22Rv1 (cell line): Measurements from ENCODE around the gene MTSS2.

Source experiments
- H3K27ac ChIP-seq: fragments of 450-650 bp; 2 replicates; pipeline ENCODE4 v1.5.1; 2017
- ZFX ChIP-seq: fragments of 450-650 bp; IDR thresholded peaks from 2 replicates; pipeline ENCODE4 v1.6.1; 2017; ENCODE audit warnings: antibody characterized with exemption, borderline replicate concordance
- TF ChIP-seq, protein P1 (sequence below): fragments of 450-650 bp; IDR thresholded peaks from 2 replicates; pipeline ENCODE4 v1.5.1; 2017; ENCODE audit warnings: mild to moderate bottlenecking

MTSS2 gene

DNA sequence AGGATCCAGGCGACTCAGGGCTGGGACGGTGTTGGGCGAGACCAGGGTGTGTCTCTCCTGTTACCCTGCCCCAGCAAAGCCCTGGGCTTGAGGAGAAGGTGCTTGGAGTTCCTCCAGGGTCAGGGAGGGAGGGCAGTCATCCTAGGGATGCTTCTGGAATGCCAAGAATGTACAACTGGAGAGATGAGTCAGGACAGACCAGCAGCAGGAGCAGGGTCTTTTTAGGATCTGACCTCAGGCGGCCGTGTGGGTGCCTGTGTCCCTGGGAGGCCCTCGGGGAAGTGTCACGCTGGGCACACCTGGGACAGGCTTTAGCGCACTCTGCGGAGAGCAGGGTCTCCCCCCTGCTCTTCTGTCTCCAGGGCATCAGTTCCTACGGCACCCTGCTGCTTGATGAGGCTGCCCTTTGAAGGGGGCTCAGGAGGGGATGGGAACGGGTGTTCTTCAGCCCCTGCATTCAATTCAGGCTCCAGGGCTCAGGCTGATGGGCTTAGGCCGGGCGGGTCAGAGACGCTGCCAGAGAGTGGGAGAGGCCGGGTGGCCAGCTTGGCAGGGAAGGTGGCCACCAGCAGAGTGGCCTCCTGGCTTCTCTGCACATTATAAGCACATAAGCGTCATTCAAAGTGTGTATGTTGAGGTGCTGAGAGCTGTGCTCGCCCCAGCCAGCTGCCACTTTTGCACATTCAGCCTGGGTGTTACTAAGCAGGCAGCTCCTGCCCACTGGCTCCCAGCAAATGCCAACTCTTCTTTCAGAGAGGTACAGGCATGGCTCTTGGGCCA is 8.4 kb upstream of the MTSS2 start:
- H3K27ac ChIP-seq, result no peak overlapping the region
- TF ChIP-seq, protein P1, sequence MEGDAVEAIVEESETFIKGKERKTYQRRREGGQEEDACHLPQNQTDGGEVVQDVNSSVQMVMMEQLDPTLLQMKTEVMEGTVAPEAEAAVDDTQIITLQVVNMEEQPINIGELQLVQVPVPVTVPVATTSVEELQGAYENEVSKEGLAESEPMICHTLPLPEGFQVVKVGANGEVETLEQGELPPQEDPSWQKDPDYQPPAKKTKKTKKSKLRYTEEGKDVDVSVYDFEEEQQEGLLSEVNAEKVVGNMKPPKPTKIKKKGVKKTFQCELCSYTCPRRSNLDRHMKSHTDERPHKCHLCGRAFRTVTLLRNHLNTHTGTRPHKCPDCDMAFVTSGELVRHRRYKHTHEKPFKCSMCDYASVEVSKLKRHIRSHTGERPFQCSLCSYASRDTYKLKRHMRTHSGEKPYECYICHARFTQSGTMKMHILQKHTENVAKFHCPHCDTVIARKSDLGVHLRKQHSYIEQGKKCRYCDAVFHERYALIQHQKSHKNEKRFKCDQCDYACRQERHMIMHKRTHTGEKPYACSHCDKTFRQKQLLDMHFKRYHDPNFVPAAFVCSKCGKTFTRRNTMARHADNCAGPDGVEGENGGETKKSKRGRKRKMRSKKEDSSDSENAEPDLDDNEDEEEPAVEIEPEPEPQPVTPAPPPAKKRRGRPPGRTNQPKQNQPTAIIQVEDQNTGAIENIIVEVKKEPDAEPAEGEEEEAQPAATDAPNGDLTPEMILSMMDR, result no peak
- no peak for TF ChIP-seq ZFX

- no peak overlapping the region for H3K27ac ChIP-seq
Observed at GRCh38 chr16:70692873-70693671, 7.2 kb upstream of the MTSS2 start.

GRCh38 chr16:70692130-70692872 is 6.4 kb upstream of the MTSS2 start:
- TF ChIP-seq, protein P1, result no peak
- TF ChIP-seq ZFX, result no peak
- no peak overlapping the region for H3K27ac ChIP-seq

More at GRCh38 chr16:70692873-70693671, 7.2 kb upstream of the MTSS2 start:
- no peak for TF ChIP-seq ZFX
- TF ChIP-seq, protein P1, result no peak

DNA sequence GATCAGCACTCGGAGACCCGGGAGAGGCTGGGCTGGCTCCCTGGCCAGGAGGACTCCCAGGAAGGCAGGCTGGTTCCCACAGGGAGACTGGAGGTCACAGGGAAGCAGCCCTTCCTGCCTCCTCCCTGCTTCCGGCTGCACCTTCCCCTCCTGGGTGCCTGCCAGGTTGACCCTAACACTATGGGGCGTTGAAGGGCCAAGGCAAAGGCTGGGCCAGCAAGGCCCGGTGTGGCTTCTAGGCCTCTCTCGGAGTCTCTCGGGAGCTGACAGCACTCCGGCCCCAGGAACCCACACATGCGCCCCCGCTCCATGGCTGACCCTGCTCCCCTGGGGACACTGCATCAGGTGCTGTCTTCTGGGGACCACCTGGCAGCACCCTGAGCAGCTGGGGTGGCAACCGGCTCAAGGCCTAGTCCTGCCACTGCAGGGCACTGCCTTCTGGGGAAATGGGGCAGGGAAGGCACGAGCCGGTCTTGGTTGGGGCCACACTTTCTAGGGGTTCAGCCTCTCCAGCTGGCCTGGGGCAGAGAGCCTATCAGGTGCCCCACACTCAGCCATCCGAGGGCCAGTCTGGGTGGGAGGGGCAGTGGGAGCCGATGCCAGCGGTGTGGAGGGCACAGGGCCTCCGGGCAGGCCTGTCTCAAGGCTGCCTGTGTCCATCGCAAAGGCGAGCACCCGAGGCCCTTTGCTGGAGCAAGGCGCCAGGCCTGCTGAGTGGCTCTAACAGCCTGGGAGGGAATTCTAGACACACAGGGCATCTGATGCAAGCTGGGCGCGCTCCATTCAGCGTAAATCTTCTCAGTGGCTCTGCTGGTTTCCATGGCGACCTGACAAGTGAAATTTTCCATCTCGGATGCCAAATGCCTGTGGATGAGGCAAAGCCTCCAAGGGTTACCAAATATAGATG is 5.6 kb upstream of the MTSS2 start:
- TF ChIP-seq, protein P1, result no peak
- no peak for TF ChIP-seq ZFX
- H3K27ac ChIP-seq, result no peak overlapping the region

DNA sequence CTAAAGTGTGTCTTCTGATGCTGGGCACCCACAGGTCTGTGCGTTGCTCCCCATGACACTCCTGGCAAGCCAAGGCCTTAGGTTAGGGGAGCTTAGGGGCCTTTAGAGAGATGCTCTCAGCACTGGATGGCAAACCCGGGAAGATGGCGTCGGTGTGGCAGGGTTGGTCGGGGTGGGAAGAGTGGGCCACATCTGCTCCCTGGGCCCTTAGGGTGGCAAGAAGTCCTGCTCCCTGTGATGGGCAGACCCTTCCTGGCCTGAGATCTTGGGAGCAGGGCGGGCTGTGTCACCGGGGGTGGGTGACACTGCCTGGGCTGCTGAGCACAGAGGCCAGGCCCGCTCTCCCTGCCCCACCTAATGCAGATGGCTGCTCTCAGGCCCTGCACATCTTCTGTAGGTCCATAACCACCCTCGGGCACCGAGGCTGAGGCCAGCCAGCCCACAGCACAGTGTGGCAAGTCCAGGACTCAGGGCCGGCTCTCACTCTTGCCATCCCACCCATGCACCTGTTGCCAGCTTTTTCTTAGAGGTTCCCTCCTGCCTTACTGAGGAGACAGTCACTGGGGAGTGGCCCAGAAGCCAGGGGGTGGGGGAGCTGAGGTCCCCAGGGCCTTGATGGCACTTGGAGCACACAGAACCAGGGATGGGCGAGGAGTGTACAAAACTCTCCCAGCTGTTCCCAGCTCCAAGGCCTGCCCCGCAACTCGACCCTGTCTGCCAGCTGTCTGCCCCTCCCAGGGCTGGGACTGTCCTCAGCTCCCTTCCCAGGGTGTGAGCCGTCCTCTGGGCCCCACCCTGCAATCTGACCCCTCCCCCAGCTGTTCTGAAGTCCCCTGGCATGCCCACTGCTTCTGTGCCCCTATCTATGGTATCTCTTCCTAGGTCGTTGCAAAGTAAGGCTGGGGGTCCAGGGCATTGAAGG is 4.4 kb upstream of the MTSS2 start:
- no peak overlapping the region for H3K27ac ChIP-seq
- TF ChIP-seq, protein P1, result no peak
- no peak for TF ChIP-seq ZFX
